Hepatocyte (in vitro differentiated cells): ENCODE results near the gene MFAP2.
"Not testable (repeated sequence)": the region's sequence is repeated elsewhere in the genome, so short reads cannot be mapped to it uniquely, and the experiment has no call there.

ENCODE experiments used
- CTCF ChIP-seq: fragments of 200-600 bp; sonication (generic); IDR thresholded peaks from 2 replicates; pipeline ENCODE4 v1.5.1; 2016; ENCODE audit warnings: antibody characterized with exemption, mild to moderate bottlenecking; ENCODE audit not compliant: poor library complexity
- EZH2 ChIP-seq: fragments of 200-600 bp; sonication (generic); IDR thresholded peaks from 2 replicates; pipeline ENCODE4 v1.6.1; 2016; ENCODE audit warnings: antibody characterized with exemption, mild to moderate bottlenecking, borderline replicate concordance

GRCh38 chr1:16936580-16936979 lies 43.8 kb downstream of the MFAP2 start:
- TF ChIP-seq EZH2, CTCF: not testable (repeated sequence)
